SH-SY5Y (cell line): ENCODE measurements around the gene ACOT2.

Source experiments
- GATA2 ChIP-seq: IDR thresholded peaks from 2 replicates; pipeline ENCODE4 v1.6.1; 2011; ENCODE audit warnings: mild to moderate bottlenecking, low read depth, low read length
- GATA3 ChIP-seq: IDR thresholded peaks from 2 replicates; pipeline ENCODE4 v1.6.1; 2011; ENCODE audit warnings: low read depth, mild to moderate bottlenecking, low read length, moderate library complexity

DNA sequence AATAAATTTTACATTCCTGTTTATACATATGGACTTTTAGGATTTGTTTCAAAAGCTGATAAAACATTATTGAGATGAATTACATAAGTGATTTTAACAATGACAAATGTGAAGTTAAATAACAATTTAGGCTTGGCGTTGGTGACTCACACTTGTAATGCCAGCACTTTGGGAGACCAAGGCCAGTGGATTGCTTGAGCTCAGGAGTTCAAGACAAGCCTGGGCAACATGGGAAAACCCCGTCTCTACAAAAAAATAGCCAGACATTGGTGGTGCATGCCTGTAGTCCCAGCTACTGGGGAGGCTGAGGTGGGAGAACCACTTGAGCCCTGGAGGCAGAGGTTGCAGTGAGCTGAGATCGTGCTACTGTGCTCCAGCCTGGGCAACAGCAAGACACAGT lies 7.4 kb downstream of the ACOT2 start:
- TF ChIP-seq GATA3 (no peak), GATA2 (no peak)
